ENCODE results near the gene PRR22.

PRR22 gene

GRCh38 chr19:5811117-5811516 lies 26.6 kb upstream of the PRR22 start:
- DNase-seq, result no peak

GRCh38 chr19:5809469-5809868 lies 24.9 kb upstream of the PRR22 start:
- DNase-seq, result no peak

- no peak for DNase-seq
Measured at GRCh38 chr19:5809053-5809452, 24.5 kb upstream of the PRR22 start.

- DNase-seq, result no peak
Measured at GRCh38 chr19:5808120-5808816, 23.7 kb upstream of the PRR22 start.

- no peak for DNase-seq
Measured at GRCh38 chr19:5806905-5807304, 22.4 kb upstream of the PRR22 start.

GRCh38 chr19:5806133-5806489 lies 21.6 kb upstream of the PRR22 start:
- no peak for DNase-seq

- DNase-seq, result peak; percentile 48 to 61
Measured at GRCh38 chr19:5805462-5806132, 21.1 kb upstream of the PRR22 start.

GRCh38 chr19:5804516-5805461 lies 20.2 kb upstream of the PRR22 start, which contains the start of gene NRTN:
NRTN (plus strand) TSS chr19:5805067; CDS start chr19:5824166, 19,099 bp downstream.
- peak; percentile 50 to 60 for DNase-seq

- DNase-seq, result peak; percentile 91 to 93
Measured at GRCh38 chr19:5803752-5804515, 19.4 kb upstream of the PRR22 start.

- no peak for DNase-seq
Measured at GRCh38 chr19:5803441-5803751, 18.9 kb upstream of the PRR22 start.

- DNase-seq, result no peak
Measured at GRCh38 chr19:5801796-5802619, 17.5 kb upstream of the PRR22 start.

- DNase-seq, result no peak
Measured at GRCh38 chr19:5800361-5801270, 16.1 kb upstream of the PRR22 start.

- no peak for DNase-seq
Measured at GRCh38 chr19:5799247-5800241, 15.0 kb upstream of the PRR22 start.

- no peak for DNase-seq
Measured at GRCh38 chr19:5798244-5798643, 13.7 kb upstream of the PRR22 start.

GRCh38 chr19:5795382-5795919 lies 10.9 kb upstream of the PRR22 start:
- no peak for DNase-seq

GRCh38 chr19:5793188-5793587 lies 8.6 kb upstream of the PRR22 start:
- no peak for DNase-seq

GRCh38 chr19:5792224-5792623 lies 7.7 kb upstream of the PRR22 start:
- DNase-seq, result no peak

GRCh38 chr19:5790559-5791520 lies 6.3 kb upstream of the PRR22 start, which contains the start of gene DUS3L:
DUS3L (minus strand) TSS chr19:5791163; CDS start chr19:5791141, 22 bp downstream.
- peak; percentile 97 to 98 for DNase-seq
